GM23338 (cell line): ENCODE data around the gene POLR2B.

Experiments
- CREB1 ChIP-seq: fragments of 250-450 bp; sonication (Bioruptor Pico); IDR thresholded peaks from 2 replicates; pipeline ENCODE4 v1.5.0; 2020; ENCODE audit warnings: low read depth, mild to moderate bottlenecking, moderate library complexity
- CTCF ChIP-seq, 2 experiments: fragments of 200-600 bp in 1 of 2; sonication (generic) in 1 of 2; conservative IDR thresholded peaks; 2 replicates each; pipeline versions ENCODE4 v1.5.1 to v1.6.1; 2016 to 2017; ENCODE audit warnings: antibody characterized with exemption in 2 of 2, low read depth in 2 of 2, mild to moderate bottlenecking in 2 of 2, moderate library complexity in 1 of 2
- ETS1 ChIP-seq: IDR thresholded peaks from 2 replicates; pipeline ENCODE4 v1.6.1; 2016; ENCODE audit warnings: antibody characterized with exemption
- EZH2 ChIP-seq: fragments of 200-600 bp; sonication (generic); IDR thresholded peaks from one replicate; pipeline ENCODE4 v1.8.0; 2017; ENCODE audit warnings: antibody characterized with exemption, mild to moderate bottlenecking, low read depth; ENCODE audit not compliant: unreplicated experiment
- EZH2phosphoT487 ChIP-seq: fragments of 200-600 bp; sonication (generic); IDR thresholded peaks from one replicate; pipeline ENCODE4 v1.8.1; 2018; ENCODE audit warnings: antibody characterized with exemption; ENCODE audit not compliant: unreplicated experiment
- POLR2AphosphoS5 ChIP-seq: IDR thresholded peaks from 2 replicates; pipeline ENCODE4 v1.6.1; 2016; ENCODE audit warnings: antibody characterized with exemption, low read depth
- REST ChIP-seq: IDR thresholded peaks from one replicate; pipeline ENCODE4 v1.6.1; 2018; ENCODE audit warnings: antibody characterized with exemption; ENCODE audit not compliant: unreplicated experiment
- ZNF462 ChIP-seq: fragments of 250-450 bp; sonication (Bioruptor Pico); IDR thresholded peaks from 2 replicates; pipeline ENCODE4 v1.5.0; 2020; ENCODE audit warnings: mild to moderate bottlenecking, moderate library complexity

GRCh38 chr4:57073559-57073958, 94.9 kb downstream of the POLR2B start:
- TF ChIP-seq CTCF (conservative IDR thresholded peaks at IDR 0.05; ENCODE audit: low read depth in 2 of 2), result no peak
- TF ChIP-seq ETS1, result no peak
- TF ChIP-seq POLR2AphosphoS5, result no peak
- TF ChIP-seq REST, result no peak
- TF ChIP-seq EZH2phosphoT487, result no peak
- no peak for TF ChIP-seq ZNF462 (CRISPR knock-in tag)
- TF ChIP-seq EZH2, result no peak
- TF ChIP-seq CREB1 (CRISPR knock-in tag), result no peak
